SKM-1 treated with dmso at 0.1 percent for 144 hours (cell line): ENCODE measurements around the gene ZDHHC6.
A peak's percentile ranks its signal among the peaks of the same experiment; 100 is the strongest.
"Not testable (repeated sequence)": the region's sequence is repeated elsewhere in the genome, so short reads cannot be mapped to it uniquely, and the experiment has no call there.

ENCODE experiments used
- DNase-seq: peaks from one replicate; lab custom pipeline; 2025; ENCODE audit not compliant: unreplicated experiment; lab: John Stamatoyannopoulos, UW

ZDHHC6 gene

GRCh38 chr10:112446055-112446854 lies 459 bp downstream of the ZDHHC6 start:
- peak; percentile 58 for DNase-seq

- no peak for DNase-seq
These were observed 4.7 kb downstream of the ZDHHC6 start for GRCh38 chr10:112442063-112442462.

- no peak for DNase-seq
These were observed 5.2 kb downstream of the ZDHHC6 start for GRCh38 chr10:112441520-112441919.

DNA sequence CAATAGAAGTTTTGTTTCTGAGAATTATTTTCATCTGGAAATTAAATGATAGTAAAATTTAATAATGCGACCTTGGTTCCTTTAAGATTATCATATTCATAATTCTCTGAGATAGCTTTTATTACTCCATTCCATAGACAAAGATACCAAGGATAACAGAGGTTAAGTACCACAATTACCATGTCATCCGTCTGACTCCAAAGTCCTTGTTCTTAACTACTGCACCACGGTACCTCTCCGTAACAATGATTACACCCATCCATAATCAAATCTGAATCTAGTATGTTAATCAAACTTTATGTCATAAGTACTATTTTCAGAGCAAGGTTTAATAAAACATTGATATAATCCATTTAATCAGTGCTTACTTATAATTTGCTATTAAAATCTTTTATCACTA lies 8.4 kb downstream of the ZDHHC6 start:
- DNase-seq, result no peak

DNA sequence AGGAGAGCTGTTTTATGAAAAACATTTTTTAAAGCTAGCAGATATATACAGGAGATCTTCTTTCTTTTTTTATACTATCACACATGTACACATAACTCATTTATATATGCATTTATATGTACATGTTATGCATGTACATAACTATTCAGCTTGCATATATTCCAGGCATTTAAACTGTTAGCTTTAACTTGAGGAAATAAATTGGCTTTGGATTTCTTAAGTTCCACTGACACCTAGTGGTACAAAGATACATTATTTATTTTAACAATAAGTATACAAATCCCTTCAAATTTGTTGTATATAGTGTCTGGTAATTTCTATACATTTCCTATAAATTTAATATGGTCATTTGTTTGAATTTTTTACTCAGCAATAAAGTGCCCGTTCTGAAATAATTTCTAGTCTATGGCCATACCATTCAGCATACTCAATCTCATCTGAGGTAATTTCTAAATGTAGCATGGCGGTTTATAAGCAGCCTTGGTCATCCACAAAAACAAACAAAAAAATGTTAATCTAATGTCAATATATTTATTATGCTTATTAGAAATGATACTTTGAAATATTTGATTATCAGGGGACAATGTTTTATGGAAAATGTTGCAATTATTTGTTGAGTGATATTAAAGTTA lies 11.6 kb downstream of the ZDHHC6 start:
- no peak for DNase-seq

DNA sequence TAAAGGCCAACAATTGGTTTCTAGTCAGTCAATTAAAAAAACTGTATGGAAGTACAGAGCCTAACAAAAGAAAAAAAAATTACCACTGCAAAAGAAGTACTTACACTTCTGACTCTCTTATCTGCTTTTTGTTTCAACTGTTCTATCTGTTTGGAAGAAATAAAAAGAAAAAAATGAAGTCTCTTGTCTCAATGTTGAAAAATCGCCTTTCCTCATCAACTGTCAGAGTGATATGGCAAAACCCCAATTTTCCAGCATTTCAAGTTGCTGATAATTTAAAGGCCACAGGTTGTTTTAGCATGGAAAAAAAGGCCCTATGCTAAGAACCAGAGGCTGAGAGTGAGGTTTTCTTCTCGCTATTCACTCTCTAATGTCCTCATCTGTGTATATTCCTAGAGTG lies 13.6 kb downstream of the ZDHHC6 start:
- DNase-seq, result no peak

DNA sequence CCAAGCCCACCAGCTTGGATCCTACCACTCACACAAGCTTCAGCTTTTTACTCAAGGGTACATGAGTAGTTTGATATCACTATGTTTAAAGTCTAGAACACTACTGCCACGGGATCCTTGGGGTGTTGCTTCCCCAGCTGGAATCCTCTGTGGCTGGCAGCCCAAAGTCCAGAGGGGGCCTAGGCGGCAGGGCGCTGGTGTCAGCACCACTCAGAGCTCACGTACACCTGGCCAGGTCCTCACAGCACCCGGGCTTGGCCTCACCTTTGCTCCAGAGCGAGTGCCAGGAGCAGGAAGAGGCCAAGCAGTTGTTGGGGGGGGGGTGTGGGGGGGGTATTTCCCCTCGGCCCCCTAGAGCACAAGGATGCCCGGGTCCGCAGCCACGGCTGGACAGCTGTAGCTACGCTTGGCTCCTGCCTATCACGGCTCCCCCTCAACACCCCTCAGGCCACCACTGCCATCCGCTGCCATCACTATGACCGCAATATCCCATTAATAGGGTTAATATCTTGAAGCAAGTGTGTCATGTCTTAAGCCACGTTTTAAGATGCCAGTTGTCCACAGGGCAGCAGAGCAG lies 17.0 kb downstream of the ZDHHC6 start:
- no peak for DNase-seq

DNA sequence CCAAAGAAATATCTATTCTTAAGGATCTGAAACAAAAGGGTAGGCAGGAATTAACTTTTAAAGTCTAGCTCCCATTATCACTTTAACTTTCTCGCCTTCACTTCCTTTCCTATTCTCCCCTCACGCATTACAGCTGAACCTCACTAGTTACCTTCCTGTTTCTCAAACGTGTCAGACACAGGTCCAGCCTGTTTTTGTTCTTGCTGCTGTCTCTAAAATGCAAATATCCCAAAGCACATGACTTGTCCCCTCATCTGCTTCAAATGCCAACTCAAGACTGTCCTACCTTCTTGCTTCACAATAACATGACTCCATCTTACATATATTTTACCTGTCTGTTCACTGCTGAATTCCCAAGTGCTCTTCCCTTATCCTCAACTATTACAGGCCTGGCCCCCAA lies 17.6 kb downstream of the ZDHHC6 start:
- DNase-seq, result no peak

DNA sequence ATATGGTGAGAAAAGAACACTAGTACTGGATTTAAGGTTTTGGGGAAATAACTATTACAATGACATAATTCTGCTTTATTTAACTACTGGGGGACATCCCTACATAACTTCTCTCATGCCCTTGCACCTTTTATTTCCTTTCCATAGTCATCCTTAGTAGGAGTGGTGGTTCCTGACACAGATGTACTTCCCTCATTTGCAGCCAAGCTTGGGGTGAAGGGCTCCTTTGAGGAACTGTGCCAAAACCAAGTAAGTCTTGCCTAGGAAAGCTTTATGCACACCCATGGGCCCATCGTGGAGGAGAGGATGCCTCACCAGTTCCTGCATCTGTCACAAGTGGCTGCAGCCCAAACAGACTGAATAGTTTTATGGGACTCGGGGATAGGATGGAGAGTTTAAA lies 20.6 kb downstream of the ZDHHC6 start:
- no peak for DNase-seq

GRCh38 chr10:112424651-112425050 lies 22.1 kb downstream of the ZDHHC6 start:
- DNase-seq, result no peak

DNA sequence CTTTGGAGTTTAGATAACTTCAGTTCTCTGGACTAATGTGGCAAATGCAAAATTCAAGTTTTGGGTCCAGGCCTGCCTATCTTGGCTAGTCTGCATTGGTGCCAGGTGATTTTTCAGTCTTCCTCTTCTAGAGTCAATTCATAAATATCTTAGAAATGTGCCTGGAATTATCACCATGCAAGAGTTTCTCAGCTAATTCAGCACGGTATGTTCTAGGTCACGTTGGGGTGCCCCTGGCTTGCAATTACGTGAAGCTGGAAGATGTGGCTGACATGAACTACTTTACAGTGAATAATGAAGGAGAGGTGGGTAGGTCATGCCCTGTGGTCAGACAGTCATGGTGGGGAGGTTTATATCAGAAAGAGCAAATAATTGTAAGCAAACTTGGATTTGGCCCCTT lies 25.0 kb downstream of the ZDHHC6 start:
- no peak for DNase-seq

DNA sequence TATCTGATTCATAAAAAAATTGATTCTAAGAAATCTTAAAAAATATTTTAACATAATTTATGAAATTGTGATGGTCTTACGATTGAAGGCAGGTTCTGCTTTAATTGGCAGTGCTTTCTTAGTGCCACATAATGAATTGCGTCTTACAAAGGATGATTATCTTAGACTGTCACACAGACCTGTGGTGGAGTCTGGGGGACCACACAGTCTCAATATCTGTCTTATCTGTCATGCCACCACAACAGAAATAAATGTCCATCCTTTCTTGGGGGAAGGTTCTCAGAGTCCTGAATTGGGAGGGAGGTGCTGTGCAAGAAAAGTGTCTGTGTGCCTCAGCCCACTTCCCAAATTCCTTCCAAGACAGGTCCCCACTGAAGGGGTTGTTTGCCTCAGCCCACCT lies 34.0 kb downstream of the ZDHHC6 start:
- DNase-seq, result no peak

DNA sequence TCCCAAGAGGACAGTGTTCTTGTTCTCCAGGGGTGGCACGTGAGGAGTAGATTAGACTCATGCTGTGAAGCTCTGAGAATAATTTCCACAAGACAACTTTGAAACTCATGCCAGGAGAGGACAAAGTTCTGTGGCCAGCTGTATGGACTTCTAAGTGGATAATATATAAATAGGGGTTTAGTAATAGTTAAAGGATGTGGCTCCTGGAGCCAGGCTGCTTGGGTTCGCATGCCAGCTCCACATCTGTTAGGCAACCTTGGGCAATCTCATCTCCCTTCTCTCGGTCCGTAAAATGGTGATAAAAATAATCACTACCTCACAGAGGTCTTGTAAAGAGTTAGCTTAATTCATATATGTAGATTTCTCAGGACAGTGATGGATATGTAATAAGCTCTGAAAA lies 37.0 kb downstream of the ZDHHC6 start:
- no peak for DNase-seq

DNA sequence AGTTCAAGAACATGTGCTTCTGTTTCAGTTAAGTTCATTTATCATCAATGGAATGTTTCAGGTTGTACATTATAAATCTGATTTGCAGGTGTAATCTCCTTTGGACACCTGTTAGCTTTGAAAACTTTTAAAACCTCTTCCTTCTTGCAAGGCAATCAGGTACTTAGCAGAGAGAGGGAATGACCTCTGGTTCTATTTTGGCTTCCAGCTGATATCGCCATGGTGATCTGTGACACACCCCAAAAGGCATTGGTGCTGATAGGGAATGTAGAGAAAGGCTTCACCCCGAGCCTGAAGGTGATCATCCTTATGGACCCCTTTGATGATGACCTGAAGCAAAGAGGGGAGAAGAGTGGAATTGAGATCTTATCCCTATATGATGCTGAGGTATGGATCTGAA lies 37.4 kb downstream of the ZDHHC6 start:
- no peak for DNase-seq

- no peak for DNase-seq
These were observed 39.0 kb downstream of the ZDHHC6 start for GRCh38 chr10:112407696-112408095.

DNA sequence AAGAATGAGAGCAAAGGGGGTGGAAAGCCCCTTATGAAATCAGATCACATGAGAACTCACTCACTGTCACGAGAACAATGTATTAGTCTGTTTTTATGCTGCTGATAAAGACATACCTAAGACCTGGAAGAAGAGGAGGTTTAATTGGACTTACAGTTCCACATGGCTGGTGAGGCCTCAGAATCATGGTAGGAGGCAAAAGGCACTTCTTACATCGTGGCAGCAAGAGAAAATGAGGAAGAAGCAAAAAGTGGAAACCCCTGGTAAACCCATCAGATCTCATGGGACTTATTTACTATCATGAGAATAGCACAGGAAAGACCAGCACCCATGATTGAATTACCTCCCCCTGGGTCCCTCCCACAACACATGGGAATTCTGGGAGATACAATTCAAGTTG lies 39.9 kb downstream of the ZDHHC6 start:
- not testable (repeated sequence) for DNase-seq

- DNase-seq, result no peak
These were observed 42.1 kb downstream of the ZDHHC6 start for GRCh38 chr10:112404617-112405016.

DNA sequence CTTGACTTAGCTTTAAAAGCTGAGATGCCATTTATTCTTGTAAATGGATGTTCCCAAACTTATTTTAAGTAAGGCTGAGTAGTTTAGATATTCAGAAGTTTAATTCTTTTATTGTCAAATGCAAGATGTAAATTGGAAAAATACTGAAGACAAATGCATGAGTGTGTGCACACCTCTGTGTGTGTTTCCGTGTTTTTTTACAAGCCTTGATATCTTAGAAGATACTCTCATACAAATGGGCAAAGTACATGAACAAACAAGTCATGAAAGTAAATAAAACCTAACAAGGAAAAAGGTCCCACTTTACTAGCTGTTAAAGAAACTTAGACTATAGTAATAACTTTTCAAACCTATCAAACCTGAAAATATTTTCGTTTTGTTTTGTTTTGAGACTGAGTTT lies 43.8 kb downstream of the ZDHHC6 start:
- no peak for DNase-seq

DNA sequence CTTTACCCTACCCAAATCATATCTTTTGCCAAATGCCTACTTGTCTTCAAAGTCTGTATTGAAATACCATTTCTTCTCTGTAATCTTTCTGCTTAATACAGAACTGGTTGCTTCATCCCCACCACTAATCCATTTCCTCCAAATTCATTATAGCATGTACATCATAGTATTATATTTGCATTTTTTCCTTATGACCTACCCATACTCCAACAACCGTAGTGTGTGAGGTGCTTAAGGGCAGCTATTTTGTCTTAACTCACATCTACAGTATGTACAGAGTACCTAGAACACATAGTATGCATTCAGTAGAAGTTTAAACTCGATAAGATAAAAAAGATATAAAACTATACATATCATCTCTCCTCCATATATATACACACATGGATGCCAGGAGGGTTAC lies 49.1 kb downstream of the ZDHHC6 start:
- DNase-seq, result no peak

GRCh38 chr10:112395809-112396530 lies 50.7 kb downstream of the ZDHHC6 start:
- DNase-seq, result no peak

GRCh38 chr10:112394475-112394875 lies 52.2 kb downstream of the ZDHHC6 start:
- DNase-seq, result no peak

DNA sequence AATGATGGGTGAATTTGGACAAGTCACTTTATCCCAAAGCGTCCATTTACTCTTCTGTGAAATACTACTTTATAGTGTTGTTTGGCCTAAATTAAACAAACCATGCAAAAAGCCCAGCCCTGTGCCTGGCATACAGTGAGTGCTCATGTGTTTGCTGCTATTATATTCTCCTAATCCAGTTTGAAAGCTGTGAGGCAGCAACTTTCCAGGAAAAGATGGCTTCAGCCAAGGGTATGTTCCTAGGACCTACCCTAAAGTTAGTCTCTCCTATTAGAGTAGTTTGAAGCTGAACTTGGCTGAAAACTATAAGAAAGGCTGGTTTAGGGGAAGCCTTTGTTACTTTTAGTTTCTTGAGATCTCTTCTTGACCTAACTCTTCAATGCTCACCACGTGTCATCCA lies 52.9 kb downstream of the ZDHHC6 start:
- no peak for DNase-seq
